SU-DHL-6 (cell line): ENCODE data around the gene FHOD3.

ENCODE experiments used
- CTCF ChIP-seq: fragments of 200-600 bp; sonication (generic); IDR thresholded peaks from one replicate; pipeline ENCODE4 v1.5.1; 2017; ENCODE audit warnings: antibody characterized with exemption, mild to moderate bottlenecking, low read length, moderate library complexity; ENCODE audit not compliant: insufficient read depth, poor library complexity, severe bottlenecking
- EZH2phosphoT487 ChIP-seq: fragments of 200-600 bp; sonication (generic), shearing (Covaris generic); conservative IDR thresholded peaks from 2 replicates; pipeline ENCODE4 v1.6.1; 2018; ENCODE audit warnings: mild to moderate bottlenecking, antibody characterized with exemption, low read length, moderate library complexity, mixed read lengths

- no peak for TF ChIP-seq CTCF
- TF ChIP-seq EZH2phosphoT487, result no peak
Observed at GRCh38 chr18:36295214-36295613, 2.3 kb upstream of the FHOD3 start.
